Liver (tissue), 9 donors: ENCODE data around the gene EPB41L4A. TPM values are rescaled to one million over a fixed set of nuclear protein-coding genes. Genes with fewer than 3 reads are reported as not detected.

Experiments used
- DNase-seq: peaks from one replicate; pipeline ENCODE4 v3.0.0-alpha.2; 2017; ENCODE audit warnings: low spot score
- H3K27ac ChIP-seq, 2 donors: one replicate each; pipeline ENCODE4 v1.7.0; 2013; ENCODE audit warnings: inconsistent platforms in 2 of 2, low read length in 2 of 2, control low read depth in 1 of 2, low read depth in 1 of 2, mild to moderate bottlenecking in 1 of 2
- H3K27me3 ChIP-seq, 4 donors: one replicate each; pipeline versions ENCODE4 v1.6.1 to v1.7.0; 2013; ENCODE audit warnings: low read length in 3 of 4, inconsistent platforms in 1 of 4, mild to moderate bottlenecking in 1 of 4, moderate library complexity in 1 of 4; ENCODE audit not compliant: control insufficient read depth in 4 of 4, insufficient read depth in 4 of 4
- H3K36me3 ChIP-seq, 4 donors: one replicate each; pipeline versions ENCODE4 v1.6.1 to v1.7.0; 2013; ENCODE audit warnings: low read length in 3 of 4, mild to moderate bottlenecking in 3 of 4, low read depth in 1 of 4, moderate library complexity in 1 of 4; ENCODE audit not compliant: control insufficient read depth in 4 of 4, insufficient read depth in 3 of 4
- H3K4me1 ChIP-seq, 4 donors: one replicate each; pipeline versions ENCODE4 v1.6.1 to v1.7.0; 2013; ENCODE audit warnings: low read length in 3 of 4, mild to moderate bottlenecking in 3 of 4, moderate library complexity in 1 of 4; ENCODE audit not compliant: control insufficient read depth in 4 of 4, insufficient read depth in 4 of 4
- H3K4me3 ChIP-seq, 3 donors: one replicate each; pipeline versions ENCODE4 v1.6.1 to v1.7.0; 2013; ENCODE audit warnings: low read length in 3 of 3, control low read depth in 1 of 3, low read depth in 1 of 3, mild to moderate bottlenecking in 1 of 3
- H3K9ac ChIP-seq, 2 donors: one replicate each; pipeline ENCODE4 v1.7.0; 2013; ENCODE audit warnings: low read length in 2 of 2, mild to moderate bottlenecking in 2 of 2, moderate library complexity in 2 of 2, control low read depth in 1 of 2, low read depth in 1 of 2
- H3K9me3 ChIP-seq, 4 donors: one replicate each; pipeline versions ENCODE4 v1.6.1 to v1.7.0; 2013; ENCODE audit warnings: low read length in 3 of 4; ENCODE audit not compliant: control insufficient read depth in 4 of 4
- ATF3 ChIP-seq: IDR thresholded peaks from 2 replicates; pipeline ENCODE4 v1.6.1; 2016; ENCODE audit warnings: antibody characterized with exemption
- CTCF ChIP-seq: fragments of 150-350 bp; IDR thresholded peaks from 2 replicates; pipeline ENCODE4 v1.5.1; 2017; ENCODE audit warnings: improper control_type of control experiment, low read depth, low read length; ENCODE audit not compliant: missing input control
- EGR1 ChIP-seq, 2 donors: IDR thresholded peaks; 2 replicates each; pipeline ENCODE4 v1.6.1; 2016 to 2018; ENCODE audit warnings: antibody characterized with exemption in 2 of 2, low read depth in 2 of 2
- FOXA1 ChIP-seq: IDR thresholded peaks from 2 replicates; pipeline ENCODE4 v1.6.1; 2016; ENCODE audit warnings: antibody characterized with exemption
- GABPA ChIP-seq, 2 donors: IDR thresholded peaks in 1 of 2; conservative IDR thresholded peaks in 1 of 2; 2 replicates each; pipeline ENCODE4 v1.6.1; 2016; ENCODE audit warnings: antibody characterized with exemption in 2 of 2, mild to moderate bottlenecking in 1 of 2, moderate library complexity in 1 of 2
- HNF4A ChIP-seq, 2 donors: conservative IDR thresholded peaks; 2 replicates each; pipeline ENCODE4 v1.6.1; 2016; ENCODE audit warnings: antibody characterized with exemption in 2 of 2, mild to moderate bottlenecking in 2 of 2
- HNF4G ChIP-seq: IDR thresholded peaks from 2 replicates; pipeline ENCODE4 v1.6.1; 2016; ENCODE audit warnings: antibody characterized with exemption
- JUND ChIP-seq, 2 donors: IDR thresholded peaks; 2 replicates each; pipeline ENCODE4 v1.6.1; 2016; ENCODE audit warnings: antibody characterized with exemption in 2 of 2
- MAX ChIP-seq: IDR thresholded peaks from 2 replicates; pipeline ENCODE4 v1.6.1; 2016; ENCODE audit warnings: antibody characterized with exemption
- NR2F2 ChIP-seq: IDR thresholded peaks from 2 replicates; pipeline ENCODE4 v1.6.1; 2016; ENCODE audit warnings: antibody characterized with exemption
- RAD21 ChIP-seq, 2 donors: IDR thresholded peaks; 2 replicates each; pipeline ENCODE4 v1.6.1; 2016; ENCODE audit warnings: antibody characterized with exemption in 2 of 2, mild to moderate bottlenecking in 2 of 2
- REST ChIP-seq: IDR thresholded peaks from 2 replicates; pipeline ENCODE4 v1.6.1; 2016; ENCODE audit warnings: antibody characterized with exemption, mild to moderate bottlenecking
- RXRA ChIP-seq, 2 donors: IDR thresholded peaks; 2 replicates each; pipeline ENCODE4 v1.6.1; 2017 to 2018; ENCODE audit warnings: antibody characterized with exemption in 2 of 2, mild to moderate bottlenecking in 1 of 2
- SP1 ChIP-seq: IDR thresholded peaks from 2 replicates; pipeline ENCODE4 v1.6.1; 2018; ENCODE audit warnings: antibody characterized with exemption, mild to moderate bottlenecking
- TAF1 ChIP-seq: conservative IDR thresholded peaks from 2 replicates; pipeline ENCODE4 v1.6.1; 2016; ENCODE audit warnings: antibody characterized with exemption, mild to moderate bottlenecking
- ZBTB33 ChIP-seq: IDR thresholded peaks from 2 replicates; pipeline ENCODE4 v1.6.1; 2016; ENCODE audit warnings: antibody characterized with exemption
- WGBS: extraction: QIAGEN DNeasy Blood & Tissue Kit; methylation state at CpG from one replicate; pipeline ENCODE4 v1.1.7; 2013; 5-methylcytosine and 5-hydroxymethylcytosine counted together
- polyA plus RNA-seq, 2 donors: library from polyadenylated mRNA; stranded (reverse) in 1 of 2; unstranded in 1 of 2; fragments of 200-250 nt in 1 of 2; fragments of >200 nt in 1 of 2; fragmentation: Nextera tagmentation in 1 of 2; extraction: Ambion mirVana in 1 of 2; gene quantifications; one replicate each; pipeline versions ENCODE4 v1.2.1 to v1.2.3, GENCODE V29; 2013 to 2015
- total RNA-seq, 2 donors: library from RNA; depleted of rRNA; stranded (reverse); fragments of >200 nt; gene quantifications; one replicate each; pipeline ENCODE4 v1.2.3, GENCODE V29; 2014
- donor health status: healthy.
- donor health status: healthy.
- donor health status: healthy.
- donor health status: healthy.
- donor health status: healthy.

EPB41L4A gene
- total and polyA plus RNA-seq, 4 donors: 1.1 to 8.0 (median 3.9) TPM

GRCh38 chr5:112413611-112414010 is 5.5 kb downstream of the EPB41L4A start:
- no peak overlapping the region for H3K27ac ChIP-seq
- H3K27me3 ChIP-seq: peaks cover 0 to 6% (median under 1%) of the 10 kb centered on the region in 4 donors
- no peak overlapping the region for H3K9ac ChIP-seq
- no peak overlapping the region for H3K4me3 ChIP-seq
- no peak for DNase-seq
- H3K9me3 ChIP-seq: no peaks in the 10 kb centered on the region
- TF ChIP-seq CTCF: no peak
- no peak for TF ChIP-seq REST
- TF ChIP-seq GABPA (IDR thresholded peaks at IDR 0.05 in 1 of 2, conservative IDR thresholded peaks at IDR 0.05 in 1 of 2): no peak
- no peak for TF ChIP-seq TAF1
- TF ChIP-seq ATF3: no peak
- TF ChIP-seq MAX: no peak
- no peak for TF ChIP-seq HNF4A (conservative IDR thresholded peaks at IDR 0.05)
- no peak for TF ChIP-seq JUND (IDR thresholded peaks at IDR 0.05)
- no peak for TF ChIP-seq HNF4G
- no peak for TF ChIP-seq RAD21 (IDR thresholded peaks at IDR 0.05)
- no peaks in the 10 kb centered on the region for H3K36me3 ChIP-seq
- peaks cover 3 to 11% (median 4%) of the 10 kb centered on the region in 4 donors for H3K4me1 ChIP-seq
- WGBS: 83% methylated on average over 3 of the region's 3 CpGs

GRCh38 chr5:112412346-112412745 is 6.7 kb downstream of the EPB41L4A start:
- no peak for DNase-seq
- no peak overlapping the region for H3K4me3 ChIP-seq
- no peak overlapping the region for H3K9ac ChIP-seq
- no peak overlapping the region for H3K27ac ChIP-seq
- WGBS: 45% methylated on average over 3 of the region's 3 CpGs
- no peaks in the 10 kb centered on the region for H3K4me1 ChIP-seq
- no peaks in the 10 kb centered on the region for H3K27me3 ChIP-seq
- H3K9me3 ChIP-seq: no peaks in the 10 kb centered on the region
- H3K36me3 ChIP-seq: no peaks in the 10 kb centered on the region
- no peak for TF ChIP-seq ZBTB33
- no peak for TF ChIP-seq EGR1 (IDR thresholded peaks at IDR 0.05; ENCODE audit: low read depth in 2 of 2)
- no peak for TF ChIP-seq FOXA1
- no peak for TF ChIP-seq CTCF
- TF ChIP-seq SP1: no peak
- TF ChIP-seq HNF4A (conservative IDR thresholded peaks at IDR 0.05): no peak
- no peak for TF ChIP-seq GABPA (IDR thresholded peaks at IDR 0.05 in 1 of 2, conservative IDR thresholded peaks at IDR 0.05 in 1 of 2)
- TF ChIP-seq HNF4G: no peak
- no peak for TF ChIP-seq NR2F2
- TF ChIP-seq TAF1: no peak
- TF ChIP-seq REST: no peak
- TF ChIP-seq ATF3: no peak
- TF ChIP-seq RAD21 (IDR thresholded peaks at IDR 0.05): no peak
- TF ChIP-seq RXRA (IDR thresholded peaks at IDR 0.05): no peak
- TF ChIP-seq JUND (IDR thresholded peaks at IDR 0.05): no peak
- TF ChIP-seq MAX: no peak
